Stimulated activated CD8-positive, alpha-beta memory T cell treated with anti-CD3 and anti-CD28 coated beads, Interleukin-2, amount 100 ng/mL, for 48 hours (primary cell): ENCODE data around the gene FAM72A.
A peak's percentile ranks its signal among the peaks of the same experiment; 100 is the strongest.
"Not testable (repeated sequence)": the region's sequence is repeated elsewhere in the genome, so short reads cannot be mapped to it uniquely, and the experiment has no call there.

Experiments
- DNase-seq, 2 donors: peaks; one replicate each; pipeline ENCODE4 v3.0.0-alpha.2; 2020; ENCODE audit warnings: low read depth in 2 of 2

Gene FAM72A

DNA sequence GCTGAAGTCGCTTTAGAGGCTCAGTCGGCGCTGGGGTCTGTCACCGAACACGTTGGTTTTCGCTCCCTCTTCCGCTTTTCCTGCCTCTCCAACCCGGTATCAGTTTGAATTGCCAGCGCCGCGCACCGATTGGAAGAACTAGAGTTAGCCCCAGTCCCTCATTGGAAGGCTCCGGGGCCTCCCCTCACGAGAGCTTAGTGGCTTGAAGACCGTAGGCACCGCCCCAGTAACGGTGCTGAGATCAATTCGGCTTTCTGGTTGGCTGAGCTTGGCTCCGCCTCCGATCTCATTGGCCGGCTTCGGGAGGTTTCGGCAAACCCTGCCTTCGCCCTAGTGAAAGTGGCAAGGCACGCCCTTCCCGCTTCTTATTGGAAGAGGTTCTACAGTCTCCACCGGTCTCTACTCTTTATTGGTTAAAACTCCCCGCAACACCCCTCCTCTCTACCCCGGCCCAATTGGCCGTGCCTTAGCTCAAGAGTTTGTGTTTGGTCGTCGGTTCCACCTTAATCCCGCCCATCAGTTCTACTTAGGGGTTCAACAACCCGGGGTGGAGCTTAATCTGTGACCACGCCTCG is at the start of gene FAM72A:
TSS of gene FAM72A (minus strand) at position 51 of the 575 bp plus-strand sequence. CDS start 814 bp downstream, outside the sequence.
- DNase-seq = peak; percentile 82 to 94

DNA sequence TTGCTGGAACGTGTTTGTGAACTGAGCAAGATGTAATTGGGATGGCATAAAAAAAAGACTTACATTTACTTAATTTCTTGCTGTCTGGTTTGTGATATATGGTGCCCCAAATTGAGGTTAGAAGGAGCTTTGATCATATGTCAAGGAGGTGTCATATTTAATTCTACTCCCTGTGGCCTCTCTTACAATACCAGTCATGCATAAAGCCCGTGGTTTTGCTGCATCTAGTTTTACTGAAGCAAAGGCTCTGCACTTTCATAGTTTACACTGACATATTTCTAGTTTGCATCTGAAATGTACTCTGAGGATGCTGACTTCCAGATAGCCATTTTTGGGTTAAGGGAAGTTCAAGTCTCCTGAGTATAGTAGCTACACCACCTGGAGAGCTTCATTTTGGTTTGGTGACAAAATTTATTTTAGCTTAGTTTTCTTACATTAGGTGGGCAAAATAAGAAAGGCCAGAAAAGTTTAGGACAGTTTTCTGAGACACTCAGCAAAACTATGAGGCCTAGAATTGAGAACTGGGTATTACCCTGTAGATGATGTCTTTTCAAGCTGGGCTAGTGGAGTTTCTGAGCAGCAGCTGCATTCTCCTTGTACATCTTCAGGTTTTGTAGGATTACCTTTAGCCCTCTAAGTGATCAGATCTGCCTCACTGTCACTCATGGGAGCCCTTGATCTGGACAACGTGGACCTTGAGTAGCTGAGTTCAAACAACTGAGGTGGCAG is 48.5 kb upstream of the FAM72A start:
- not testable (repeated sequence) for DNase-seq

DNA sequence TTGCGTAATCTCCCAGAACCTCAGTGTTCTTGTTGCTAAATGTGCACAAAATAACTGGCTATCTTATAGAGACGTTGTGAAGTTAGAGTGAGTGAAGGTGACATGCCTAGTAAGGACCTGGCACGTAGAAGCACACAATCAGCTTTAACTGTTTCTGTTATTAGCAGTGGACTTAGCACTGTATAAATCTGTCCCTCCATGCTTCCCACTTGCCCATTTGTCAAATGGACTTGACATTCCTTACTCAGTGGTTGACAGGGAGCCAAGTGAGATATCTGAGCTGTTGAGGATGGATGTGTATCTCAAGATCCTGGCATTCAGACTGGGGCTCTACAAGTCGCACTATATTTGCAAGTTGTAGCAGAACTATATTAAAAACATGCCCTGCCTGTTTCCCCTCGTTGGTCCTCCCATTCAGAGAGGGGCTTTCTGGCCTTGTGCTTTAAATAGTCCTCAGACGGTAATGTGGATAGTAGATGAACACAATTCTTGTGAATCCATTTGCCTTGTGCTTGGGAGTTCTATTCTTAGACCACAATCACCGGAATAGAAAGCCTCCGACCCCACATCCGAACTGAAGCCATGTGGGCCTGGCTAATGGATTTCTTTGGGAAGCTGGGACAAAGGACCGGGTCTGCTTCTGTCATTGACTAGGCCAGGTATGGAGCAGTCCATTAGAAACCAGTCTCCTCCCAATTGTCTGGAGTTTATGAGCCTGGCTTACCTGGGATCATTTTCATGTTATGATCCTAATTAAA is 43.7 kb upstream of the FAM72A start:
- DNase-seq = not testable (repeated sequence)

DNA sequence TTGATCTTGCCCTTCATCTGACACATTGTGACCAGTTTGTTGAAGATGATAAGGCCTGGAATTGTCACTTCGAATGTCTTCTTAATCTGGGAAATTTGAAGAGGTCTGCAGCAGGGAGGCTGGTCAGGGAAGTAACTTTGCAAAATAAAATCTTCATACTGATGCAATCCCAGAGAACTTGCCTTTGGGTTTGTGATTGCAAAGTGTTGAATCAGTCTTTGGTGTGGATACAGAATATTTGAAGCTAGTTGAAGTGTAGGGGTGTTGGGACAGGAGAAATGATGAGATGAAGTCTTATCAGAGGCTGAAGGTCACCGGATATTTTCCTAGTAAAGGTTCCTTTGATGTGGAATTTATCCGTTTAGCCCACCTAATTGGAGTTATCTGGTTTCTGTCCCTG is 42.8 kb upstream of the FAM72A start:
- DNase-seq = not testable (repeated sequence)

DNA sequence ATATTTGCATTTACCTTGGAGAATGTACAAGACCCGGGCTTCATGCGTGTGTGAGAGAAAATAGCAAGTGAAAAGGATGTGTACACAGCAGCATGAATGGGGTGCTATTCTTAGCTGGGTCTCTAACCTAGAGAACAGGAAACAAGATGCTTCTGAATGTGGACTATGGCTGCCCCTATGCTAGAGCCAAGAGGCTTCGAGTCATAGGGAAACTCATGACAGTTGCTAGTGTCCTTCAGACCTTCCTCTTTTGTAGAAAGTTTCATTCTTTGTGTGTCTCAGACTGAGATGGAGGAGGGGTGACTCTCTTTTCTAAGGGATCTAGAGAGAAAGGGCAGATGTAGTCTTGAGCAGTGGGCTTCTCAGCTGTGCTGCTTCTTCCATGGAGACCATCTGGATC is 40.7 kb upstream of the FAM72A start:
- DNase-seq = not testable (repeated sequence)

DNA sequence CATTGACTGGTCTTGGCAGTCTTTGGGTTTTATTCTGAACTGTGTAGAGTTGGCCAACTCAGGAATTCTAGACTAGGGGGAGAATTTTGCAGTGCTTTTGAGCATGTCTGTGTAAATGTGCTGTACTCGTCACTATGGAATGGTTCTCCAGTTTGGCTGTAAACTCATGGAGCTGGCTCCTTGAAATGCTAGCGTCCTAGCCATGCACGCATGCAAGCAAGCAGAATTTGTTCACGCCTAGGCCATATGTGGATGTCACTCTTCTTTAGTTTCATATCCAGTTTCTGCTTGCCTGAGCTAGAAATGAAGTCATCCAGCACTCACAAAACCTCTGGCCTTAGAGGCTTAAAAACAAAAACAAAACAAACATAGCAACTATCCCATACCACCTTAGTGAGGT is 37.6 kb upstream of the FAM72A start:
- not testable (repeated sequence) for DNase-seq

DNA sequence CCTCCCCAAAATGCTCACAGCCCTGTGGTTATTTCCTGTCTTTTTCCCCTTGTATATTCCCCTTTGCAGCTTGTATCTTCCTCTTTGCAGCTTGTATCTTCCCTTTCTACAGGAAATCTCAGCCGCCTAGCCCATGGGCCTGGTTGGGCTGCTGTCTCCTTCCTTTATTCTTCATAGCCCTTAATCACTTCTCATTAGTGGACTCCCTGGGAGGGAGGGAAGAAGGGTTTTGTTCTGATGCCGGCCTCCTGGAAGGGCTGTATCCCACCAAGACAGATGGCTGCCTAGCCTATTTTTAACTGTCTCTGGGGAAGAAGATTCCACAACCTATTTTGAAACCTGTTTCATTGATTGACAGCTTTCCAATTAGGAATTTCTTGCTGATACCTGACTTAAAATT is 32.6 kb upstream of the FAM72A start:
- DNase-seq = not testable (repeated sequence)

DNA sequence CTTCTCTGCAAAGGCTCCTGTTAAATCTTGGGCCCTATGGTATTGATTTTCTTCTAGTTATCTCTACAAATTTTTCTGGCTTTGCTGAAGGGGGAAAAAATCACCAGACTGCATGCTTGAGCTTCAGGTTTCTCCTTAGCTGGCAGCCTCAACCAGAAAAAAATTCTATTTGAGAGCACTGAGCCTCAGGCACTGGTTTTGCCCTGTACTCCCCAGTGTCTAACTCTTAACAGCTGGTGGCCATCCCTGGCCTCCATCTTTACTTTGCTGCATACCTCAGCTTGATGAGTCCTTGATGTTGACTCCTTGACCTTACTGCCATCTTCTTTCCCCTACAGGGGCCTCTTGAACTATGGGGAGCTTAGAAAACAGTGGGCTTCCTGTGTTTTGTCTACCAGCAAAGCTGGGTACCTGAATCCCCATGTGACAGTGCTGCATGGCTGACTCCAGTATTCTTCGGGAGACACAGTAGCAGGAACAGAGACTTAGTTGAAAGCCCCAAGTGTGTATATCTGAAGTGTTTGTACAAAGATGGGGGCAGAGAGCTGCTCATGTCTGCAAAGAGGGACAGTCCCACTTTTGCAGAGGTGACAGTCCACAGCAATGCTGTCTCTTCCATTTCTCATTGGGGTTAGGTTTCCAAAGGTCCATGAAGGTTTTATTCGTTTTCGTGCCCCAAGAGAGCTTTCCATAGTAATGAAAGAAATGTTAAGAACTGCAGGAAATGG is 31.7 kb upstream of the FAM72A start:
- not testable (repeated sequence) for DNase-seq

DNA sequence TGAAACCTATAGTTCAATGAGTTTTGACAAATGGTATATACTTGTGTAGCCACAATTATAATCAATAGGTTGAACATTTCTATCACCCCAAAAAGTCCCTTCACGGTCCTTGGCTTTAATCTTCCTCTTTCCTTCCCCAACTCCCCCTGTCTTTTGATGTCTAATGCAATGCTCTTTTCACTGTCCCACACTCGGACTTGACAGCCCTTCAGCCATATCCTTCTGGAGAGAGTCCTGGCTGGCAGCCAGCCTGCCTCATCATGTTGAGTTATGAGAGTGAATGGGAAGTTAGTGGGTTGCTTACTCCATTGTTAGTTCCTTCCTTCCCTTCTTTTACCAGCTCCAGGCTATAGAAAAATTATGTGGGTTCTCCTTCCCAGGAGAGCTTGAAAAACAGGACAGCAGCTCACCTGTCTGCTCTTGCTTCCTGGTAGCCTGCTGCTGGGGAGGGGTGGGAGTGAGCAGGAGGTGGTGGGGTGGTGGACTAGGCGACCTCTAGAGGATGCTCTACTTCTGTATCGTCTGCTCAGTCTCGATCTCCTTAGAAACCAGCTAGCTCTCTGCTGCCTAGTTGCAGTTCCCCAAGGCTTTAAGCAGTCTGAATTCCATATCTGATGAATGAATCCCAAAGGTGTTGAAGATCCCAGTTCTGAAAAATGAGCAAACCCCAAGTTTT is 30.5 kb upstream of the FAM72A start:
- not testable (repeated sequence) for DNase-seq

DNA sequence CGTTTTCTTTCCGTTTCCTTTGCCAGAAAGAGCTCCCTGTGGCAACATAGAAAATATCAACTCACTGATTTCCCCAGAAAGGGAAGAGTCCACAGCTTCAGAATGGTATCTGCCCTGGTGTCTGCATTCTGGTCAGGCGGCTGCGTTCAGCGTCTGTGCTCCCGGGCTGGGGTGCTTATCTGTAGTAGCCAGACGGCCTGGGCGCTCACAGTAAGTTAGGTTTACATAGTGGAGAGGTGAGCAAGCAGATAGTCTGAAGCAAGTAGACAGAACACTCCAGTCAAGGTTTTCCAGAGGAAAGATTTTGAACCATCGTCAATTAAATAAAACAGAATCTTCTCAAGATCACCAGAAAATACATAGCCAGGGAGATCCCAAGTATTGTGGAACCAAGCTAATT is 29.4 kb upstream of the FAM72A start:
- DNase-seq = not testable (repeated sequence)

DNA sequence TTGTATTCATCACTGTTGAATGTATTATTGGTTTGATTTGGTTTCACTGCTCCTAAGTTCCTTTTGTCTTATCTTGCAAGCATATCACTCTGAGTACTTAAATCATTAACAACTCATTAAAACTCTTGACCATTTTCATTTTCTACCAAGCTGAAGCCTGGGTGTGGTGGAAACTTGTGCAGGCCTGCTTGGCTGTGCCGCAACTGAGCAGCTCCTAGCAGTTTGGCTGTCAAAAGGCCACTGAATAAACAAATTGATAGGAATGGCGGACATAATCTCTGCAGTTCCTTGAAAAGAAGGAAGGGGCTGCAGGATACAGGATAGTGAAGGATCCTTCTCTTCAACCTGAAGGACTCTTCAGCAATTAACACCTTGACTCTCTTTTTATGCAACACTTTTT is 26.6 kb upstream of the FAM72A start:
- DNase-seq = not testable (repeated sequence)

DNA sequence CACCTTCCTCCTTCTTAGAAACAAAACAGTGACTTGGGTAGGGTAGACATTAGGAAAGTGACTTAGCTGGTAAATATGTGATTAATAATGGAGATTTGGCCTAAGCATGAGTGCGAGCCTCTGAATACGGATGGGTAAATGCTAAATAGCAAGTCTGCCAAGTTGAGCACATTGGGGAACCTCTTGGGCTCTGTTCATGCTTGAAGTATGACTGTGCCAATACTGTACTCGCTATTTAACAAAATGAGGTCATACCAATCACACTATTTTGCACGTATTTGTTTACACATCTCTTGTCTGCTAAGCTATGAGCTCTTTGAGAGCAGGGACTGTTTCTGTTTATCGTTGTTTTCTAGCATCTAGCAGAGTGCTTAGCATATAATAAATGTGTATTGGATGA is 24.2 kb upstream of the FAM72A start:
- not testable (repeated sequence) for DNase-seq

DNA sequence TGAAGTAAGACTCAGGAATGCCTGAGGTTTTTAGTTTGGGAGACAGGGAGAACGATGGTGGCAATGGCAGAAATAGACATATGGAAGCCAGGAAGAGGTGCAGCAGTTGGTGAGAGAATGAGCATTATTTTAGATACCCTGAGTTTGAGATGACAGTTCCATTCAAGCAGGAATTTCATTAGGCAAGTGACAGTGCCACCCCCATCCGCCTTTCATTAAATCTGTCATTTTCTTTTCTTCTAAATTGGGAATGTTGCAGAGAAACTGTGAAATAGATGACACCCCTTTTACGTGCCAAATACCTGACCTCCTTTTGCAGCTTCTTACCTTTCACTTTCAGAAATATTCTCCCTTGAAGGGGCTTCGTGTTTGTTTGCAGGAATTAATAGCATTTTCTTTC is 22.7 kb upstream of the FAM72A start:
- DNase-seq = not testable (repeated sequence)

DNA sequence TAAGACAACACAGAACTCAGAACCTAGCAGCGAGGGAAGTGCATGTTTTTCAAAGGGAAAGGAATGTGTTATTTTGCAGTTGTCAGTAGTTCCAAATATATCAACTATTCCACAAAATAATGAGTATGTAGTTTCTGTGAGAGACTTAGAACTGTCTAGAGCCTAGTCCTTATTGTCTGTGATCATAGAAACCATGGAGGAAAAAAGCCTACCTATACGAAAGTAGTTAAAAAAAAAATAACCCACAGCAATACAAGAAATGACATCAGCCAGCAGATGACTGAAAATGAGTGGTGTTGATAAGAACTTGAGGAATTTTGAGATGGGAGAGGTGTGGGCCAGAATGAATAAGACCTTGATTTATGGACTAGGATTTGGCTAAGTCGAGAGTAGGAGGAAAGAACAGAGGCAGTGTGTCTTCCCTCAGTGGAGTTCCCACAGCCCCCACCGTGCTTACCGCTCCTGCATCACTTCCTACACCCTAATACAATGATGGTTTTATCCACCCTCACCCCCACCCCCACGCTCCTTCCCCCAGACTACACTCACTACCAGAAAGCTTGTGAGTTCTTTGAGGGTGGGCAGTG is 21.6 kb upstream of the FAM72A start:
- DNase-seq = not testable (repeated sequence)

DNA sequence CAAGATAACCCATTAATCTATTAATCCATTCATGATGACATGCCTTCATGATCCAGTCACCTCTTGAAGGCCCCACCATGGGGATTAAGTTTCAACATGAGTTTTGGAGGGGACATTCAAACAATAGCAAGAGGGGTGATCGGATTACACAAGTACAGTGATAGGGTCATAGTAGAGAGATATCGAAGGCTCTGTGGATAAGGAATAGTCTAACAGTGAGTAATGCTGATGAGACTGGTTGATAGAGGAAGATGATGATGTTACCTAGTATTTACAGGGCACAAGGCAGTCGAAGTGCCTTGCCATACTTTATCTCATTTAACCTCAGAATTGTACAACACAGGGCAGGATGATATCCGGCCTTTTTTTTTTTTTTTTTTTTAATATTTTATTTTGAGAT is 18.9 kb upstream of the FAM72A start:
- not testable (repeated sequence) for DNase-seq

DNA sequence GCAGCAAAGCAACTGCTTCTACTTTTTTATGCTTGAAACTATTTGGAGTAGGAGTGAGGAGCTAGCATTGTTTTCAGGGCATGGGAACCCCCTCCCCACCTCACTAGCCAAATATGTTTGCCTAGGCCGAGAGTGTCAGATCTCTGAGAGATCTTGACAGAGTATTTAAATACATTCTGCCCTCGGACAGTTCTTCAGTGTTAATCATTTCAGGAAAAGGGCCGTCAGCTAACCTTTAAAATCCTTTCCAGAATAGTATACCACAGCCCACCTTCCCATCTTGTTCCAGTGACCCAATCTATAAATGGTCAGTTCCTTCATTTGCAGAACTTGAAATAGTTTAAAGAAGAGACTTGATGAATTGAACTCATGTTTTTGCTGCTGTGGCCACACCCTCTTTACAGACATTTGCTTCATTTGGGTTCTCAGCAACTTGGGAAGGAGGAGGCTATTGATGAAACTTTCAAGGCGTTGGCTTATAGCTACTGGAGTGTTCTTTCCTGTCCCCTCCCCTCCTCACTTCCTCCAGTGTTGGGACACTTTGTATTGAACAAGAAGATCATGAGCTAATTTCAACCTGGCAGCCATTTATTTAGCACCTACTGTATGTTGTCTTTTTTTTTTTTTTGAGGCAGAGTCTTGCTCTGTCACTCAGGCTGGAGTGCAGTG is 17.8 kb upstream of the FAM72A start:
- not testable (repeated sequence) for DNase-seq

DNA sequence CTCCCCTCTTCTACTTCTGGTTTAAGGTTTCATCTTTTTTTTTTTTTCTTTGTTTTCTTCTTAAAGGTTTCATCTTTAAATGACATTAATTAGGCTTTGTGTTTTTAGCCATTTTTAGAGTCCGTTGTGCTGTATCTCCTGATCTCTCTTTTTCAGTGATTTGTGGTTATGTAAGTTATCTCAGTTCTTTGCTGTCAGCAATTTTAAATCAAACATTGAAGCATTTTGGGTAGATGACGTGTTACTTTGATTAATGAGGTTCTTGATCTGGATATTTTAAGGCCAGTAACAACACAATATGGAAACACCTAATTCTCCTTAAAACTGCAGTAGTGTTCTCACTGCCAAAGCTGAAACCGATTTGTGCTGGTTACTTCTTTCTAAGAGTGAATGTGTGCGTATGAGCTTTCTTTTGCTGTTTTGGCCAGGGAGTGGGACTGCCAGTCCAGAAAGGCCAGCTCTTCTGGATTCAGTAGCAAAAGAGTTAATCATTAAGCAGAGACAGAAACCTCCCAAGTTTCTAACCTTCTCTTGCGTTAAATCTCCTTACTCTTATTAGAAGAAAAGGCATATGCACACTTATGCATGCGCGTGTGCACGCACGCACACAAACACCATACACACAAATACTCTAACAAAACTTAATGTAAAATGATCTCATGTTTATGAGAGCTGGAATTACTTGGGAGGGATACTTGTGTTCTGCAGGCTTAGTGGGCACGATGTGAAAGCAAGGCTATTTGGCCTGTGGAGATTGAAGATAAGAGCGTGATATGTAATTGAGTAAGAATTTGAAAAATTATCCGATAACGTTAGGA is 17.1 kb upstream of the FAM72A start:
- not testable (repeated sequence) for DNase-seq

DNA sequence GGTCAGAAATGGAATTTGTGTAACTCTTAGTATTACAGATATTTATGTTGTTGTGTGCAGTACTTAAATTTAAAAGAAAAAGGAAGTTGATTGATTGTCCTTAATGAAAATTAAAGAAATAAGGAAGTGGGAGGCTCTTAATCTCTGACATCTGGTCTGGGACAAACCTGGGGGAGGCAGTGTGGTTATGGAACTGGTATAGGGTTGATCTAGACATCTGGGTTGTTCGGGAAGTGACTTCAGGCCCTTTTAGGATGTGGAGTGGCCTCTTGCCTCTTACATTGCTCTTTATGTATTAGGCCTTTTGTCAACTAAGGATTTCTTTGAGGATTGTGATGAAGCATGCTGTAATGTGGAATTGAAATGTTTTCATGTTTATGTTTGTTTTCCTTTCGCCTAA is 16.1 kb upstream of the FAM72A start:
- not testable (repeated sequence) for DNase-seq

DNA sequence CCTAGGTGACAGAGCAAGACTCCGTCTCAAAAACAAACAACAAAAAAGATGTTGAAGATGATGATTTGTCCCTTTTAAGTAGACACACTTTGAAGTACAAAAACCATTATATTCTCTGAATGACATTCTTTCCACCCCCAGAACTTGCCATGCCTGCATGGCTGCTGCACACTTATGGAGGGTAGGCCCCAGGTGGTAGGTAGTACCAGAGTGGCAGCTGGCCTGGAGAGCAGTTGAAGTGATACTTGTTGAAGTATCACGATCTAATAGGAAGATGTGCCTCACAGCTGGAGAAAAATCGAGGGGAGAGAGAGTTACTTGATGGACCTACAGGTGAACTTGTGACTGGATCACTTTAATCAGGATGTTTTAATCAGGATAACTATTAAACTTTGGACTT is 15.6 kb upstream of the FAM72A start:
- not testable (repeated sequence) for DNase-seq
